Measurements from ENCODE around the gene PTPRU. TPM values are rescaled to one million over a fixed set of nuclear protein-coding genes. Genes with fewer than 3 reads are reported as not detected.

The PTPRU gene
- total RNA-seq, 1 experiment from 2014 or later, result 40.7 TPM

- CTCF ChIA-PET, result no interaction called here
- no TSS peak for BruUV-seq (replicated peaks)
- H3K9me3 ChIP-seq (ENCODE audit: control insufficient read depth in 1 of 2, insufficient read depth in 1 of 2, low read depth in 1 of 2, low read length in 2 of 2), result no peaks in the 10 kb centered on the region
- TF ChIP-seq TCF7L2 (IDR thresholded peaks at IDR 0.05; ENCODE audit: borderline replicate concordance, extremely low read depth, insufficient read depth, insufficient read length), result no peak
- TF ChIP-seq YY1 (IDR thresholded peaks at IDR 0.05; ENCODE audit: extremely low read depth, insufficient replicate concordance, low read depth, low read length), result no peak
- TF ChIP-seq, protein P1, sequence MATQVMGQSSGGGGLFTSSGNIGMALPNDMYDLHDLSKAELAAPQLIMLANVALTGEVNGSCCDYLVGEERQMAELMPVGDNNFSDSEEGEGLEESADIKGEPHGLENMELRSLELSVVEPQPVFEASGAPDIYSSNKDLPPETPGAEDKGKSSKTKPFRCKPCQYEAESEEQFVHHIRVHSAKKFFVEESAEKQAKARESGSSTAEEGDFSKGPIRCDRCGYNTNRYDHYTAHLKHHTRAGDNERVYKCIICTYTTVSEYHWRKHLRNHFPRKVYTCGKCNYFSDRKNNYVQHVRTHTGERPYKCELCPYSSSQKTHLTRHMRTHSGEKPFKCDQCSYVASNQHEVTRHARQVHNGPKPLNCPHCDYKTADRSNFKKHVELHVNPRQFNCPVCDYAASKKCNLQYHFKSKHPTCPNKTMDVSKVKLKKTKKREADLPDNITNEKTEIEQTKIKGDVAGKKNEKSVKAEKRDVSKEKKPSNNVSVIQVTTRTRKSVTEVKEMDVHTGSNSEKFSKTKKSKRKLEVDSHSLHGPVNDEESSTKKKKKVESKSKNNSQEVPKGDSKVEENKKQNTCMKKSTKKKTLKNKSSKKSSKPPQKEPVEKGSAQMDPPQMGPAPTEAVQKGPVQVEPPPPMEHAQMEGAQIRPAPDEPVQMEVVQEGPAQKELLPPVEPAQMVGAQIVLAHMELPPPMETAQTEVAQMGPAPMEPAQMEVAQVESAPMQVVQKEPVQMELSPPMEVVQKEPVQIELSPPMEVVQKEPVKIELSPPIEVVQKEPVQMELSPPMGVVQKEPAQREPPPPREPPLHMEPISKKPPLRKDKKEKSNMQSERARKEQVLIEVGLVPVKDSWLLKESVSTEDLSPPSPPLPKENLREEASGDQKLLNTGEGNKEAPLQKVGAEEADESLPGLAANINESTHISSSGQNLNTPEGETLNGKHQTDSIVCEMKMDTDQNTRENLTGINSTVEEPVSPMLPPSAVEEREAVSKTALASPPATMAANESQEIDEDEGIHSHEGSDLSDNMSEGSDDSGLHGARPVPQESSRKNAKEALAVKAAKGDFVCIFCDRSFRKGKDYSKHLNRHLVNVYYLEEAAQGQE (IDR thresholded peaks at IDR 0.05; ENCODE audit: low read depth), result no peak
- no peak for TF ChIP-seq POLR2A (IDR thresholded peaks at IDR 0.05; ENCODE audit: borderline replicate concordance, extremely low read depth, insufficient read depth, insufficient read length)
- no peak for TF ChIP-seq RAD21 (IDR thresholded peaks at IDR 0.05; ENCODE audit: low read depth)
- no peak for TF ChIP-seq EZH2phosphoT487 (IDR thresholded peaks at IDR 0.05; ENCODE audit: borderline replicate concordance)
- no peak for TF ChIP-seq ZFX (IDR thresholded peaks at IDR 0.05)
- TF ChIP-seq ZBTB33 (IDR thresholded peaks at IDR 0.05; ENCODE audit: extremely low read depth, insufficient replicate concordance, low read length), result no peak
- TF ChIP-seq, protein P2, sequence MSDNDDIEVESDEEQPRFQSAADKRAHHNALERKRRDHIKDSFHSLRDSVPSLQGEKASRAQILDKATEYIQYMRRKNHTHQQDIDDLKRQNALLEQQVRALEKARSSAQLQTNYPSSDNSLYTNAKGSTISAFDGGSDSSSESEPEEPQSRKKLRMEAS (IDR thresholded peaks at IDR 0.05), result no peak
- no peak for TF ChIP-seq CBX3 (IDR thresholded peaks at IDR 0.05; ENCODE audit: low read depth)
- no peak for TF ChIP-seq JUND (IDR thresholded peaks at IDR 0.05)
- TF ChIP-seq SP1 (IDR thresholded peaks at IDR 0.05; ENCODE audit: low read depth), result no peak
- TF ChIP-seq EZH2 (IDR thresholded peaks at IDR 0.05), result no peak
- no peak for TF ChIP-seq POLR2AphosphoS5 (IDR thresholded peaks at IDR 0.05; ENCODE audit: low read depth, low read length)
- no peak for TF ChIP-seq SRF (IDR thresholded peaks at IDR 0.05; ENCODE audit: low read depth)
- no peak for TF ChIP-seq EGR1 (IDR thresholded peaks at IDR 0.05; ENCODE audit: low read depth)
- TF ChIP-seq ATF3 (IDR thresholded peaks at IDR 0.05), result no peak
- no peak for TF ChIP-seq ZNF274 (IDR thresholded peaks at IDR 0.05; ENCODE audit: low read depth, low read length)
- H3K9ac ChIP-seq (ENCODE audit: low read length), result no peak overlapping the region
- H3K4me3 ChIP-seq (replicated peaks in 1 of 2; ENCODE audit: low read depth in 1 of 2, low read length in 2 of 2), result no peak overlapping the region
- DNase-seq (ENCODE audit: low read depth, low spot score) (no peak), ATAC-seq (no peak)
- H3K27ac ChIP-seq (ENCODE audit: low read depth, low read length), result no peak overlapping the region
- H3K36me3 ChIP-seq (ENCODE audit: control insufficient read depth in 1 of 2, insufficient read depth in 2 of 2, low read length in 2 of 2), result peaks cover 0 to 11% of the 10 kb centered on the region in 2 experiments; a peak in 1 of 4 replicates
- POLR2A ChIA-PET, result no interaction called here
- H4K20me1 ChIP-seq (ENCODE audit: insufficient read depth), result no peaks in the 10 kb centered on the region
- no peaks in the 10 kb centered on the region for H3K4me1 ChIP-seq (ENCODE audit: control insufficient read depth in 1 of 2, insufficient read depth in 2 of 2, low read length in 2 of 2)
- no peaks in the 10 kb centered on the region for H3K79me2 ChIP-seq (ENCODE audit: insufficient read depth, low read length)
- RAD21 ChIA-PET (ENCODE audit: low non-redundant PET in 1 of 2, low total read pairs in 2 of 2, uncharacterized antibody in 2 of 2, unreplicated experiment in 2 of 2), result no interaction called here
- no peak overlapping the region for H3K4me2 ChIP-seq (ENCODE audit: low read length)
- H3K9me2 ChIP-seq (ENCODE audit: insufficient read depth), result no peaks in the 10 kb centered on the region
- intact Hi-C loops (cut with micrococcal nuclease), result no loop called here
- no peaks in the 10 kb centered on the region for H3K27me3 ChIP-seq (ENCODE audit: insufficient read depth, low read length)
- H2AFZ ChIP-seq (ENCODE audit: low read depth, low read length, poor library complexity, severe bottlenecking), result no peak overlapping the region
These were observed 75.2 kb downstream of the PTPRU start for GRCh38 chr1:29311352-29312030.
